NCI-H1930 (cell line): Measurements from ENCODE around the gene GTSE1.

Experiments used
- DNase-seq, 2 experiments: peaks; one replicate each; lab custom pipeline; 2025; lab: John Stamatoyannopoulos, UW

GTSE1 gene

DNA sequence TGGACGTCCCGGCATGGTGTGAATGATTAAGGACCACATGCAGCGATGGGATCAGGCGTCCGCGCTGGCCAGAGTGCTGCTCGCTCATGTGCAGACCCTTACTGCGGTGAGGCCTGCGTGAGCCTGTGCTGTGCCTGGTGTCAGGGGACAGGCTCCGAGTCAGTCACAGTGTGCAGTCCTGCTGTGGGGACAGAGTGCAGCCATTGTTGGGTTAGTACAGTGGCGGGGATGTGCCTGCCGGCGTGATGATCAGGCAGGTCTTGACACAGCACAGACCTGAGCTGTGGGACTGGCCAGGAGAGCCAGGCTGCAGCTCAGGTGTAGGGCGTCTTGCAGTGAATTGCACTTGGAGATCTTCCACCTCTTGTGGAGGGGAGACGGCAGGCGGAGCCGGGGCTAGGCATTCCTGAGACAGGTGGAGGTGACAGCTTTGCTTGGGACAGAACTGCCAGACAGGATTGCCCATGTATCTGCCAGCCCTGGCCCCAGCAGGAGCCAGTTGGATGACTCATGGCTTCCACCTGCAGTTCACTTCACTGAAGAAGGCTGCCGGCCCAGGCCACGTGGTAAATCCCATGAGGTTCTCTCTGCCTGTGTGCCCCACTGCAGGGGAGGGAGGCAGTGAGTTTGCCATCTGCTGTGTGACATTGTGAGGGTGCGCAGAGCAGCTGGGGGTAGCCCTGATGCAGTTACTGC lies 56.2 kb downstream of the GTSE1 start:
- no peak for DNase-seq

DNA sequence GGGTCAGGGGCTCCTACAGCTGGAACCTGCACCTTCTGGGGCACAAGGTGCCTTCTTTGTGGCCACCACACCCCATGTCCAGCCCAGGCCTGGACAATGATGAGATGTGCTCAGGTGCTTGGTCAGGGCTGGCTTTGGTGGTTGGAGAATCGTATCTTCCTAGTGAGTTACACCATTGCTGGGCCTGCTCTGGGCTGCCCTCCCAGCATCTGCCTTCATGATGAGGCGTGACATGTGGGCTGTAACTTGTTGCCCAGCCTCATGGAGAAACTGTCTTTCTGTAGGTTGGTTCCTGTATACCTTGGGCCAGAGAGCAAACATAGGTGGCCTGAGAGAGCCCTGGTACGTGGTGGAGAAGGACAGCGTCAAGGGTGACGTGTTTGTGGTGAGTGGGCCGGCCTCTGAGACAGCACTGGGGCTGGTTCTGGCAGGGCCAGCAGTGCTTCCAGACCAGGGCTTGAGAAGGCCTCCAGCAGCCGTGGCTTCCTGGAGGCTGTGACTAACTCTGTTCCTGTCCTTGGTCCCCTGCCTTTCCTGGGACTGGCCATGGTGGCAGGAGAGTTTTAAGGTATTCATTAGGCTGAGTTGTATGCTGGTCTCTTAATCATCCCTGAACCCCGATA lies 56.9 kb downstream of the GTSE1 start:
- DNase-seq: no peak

DNA sequence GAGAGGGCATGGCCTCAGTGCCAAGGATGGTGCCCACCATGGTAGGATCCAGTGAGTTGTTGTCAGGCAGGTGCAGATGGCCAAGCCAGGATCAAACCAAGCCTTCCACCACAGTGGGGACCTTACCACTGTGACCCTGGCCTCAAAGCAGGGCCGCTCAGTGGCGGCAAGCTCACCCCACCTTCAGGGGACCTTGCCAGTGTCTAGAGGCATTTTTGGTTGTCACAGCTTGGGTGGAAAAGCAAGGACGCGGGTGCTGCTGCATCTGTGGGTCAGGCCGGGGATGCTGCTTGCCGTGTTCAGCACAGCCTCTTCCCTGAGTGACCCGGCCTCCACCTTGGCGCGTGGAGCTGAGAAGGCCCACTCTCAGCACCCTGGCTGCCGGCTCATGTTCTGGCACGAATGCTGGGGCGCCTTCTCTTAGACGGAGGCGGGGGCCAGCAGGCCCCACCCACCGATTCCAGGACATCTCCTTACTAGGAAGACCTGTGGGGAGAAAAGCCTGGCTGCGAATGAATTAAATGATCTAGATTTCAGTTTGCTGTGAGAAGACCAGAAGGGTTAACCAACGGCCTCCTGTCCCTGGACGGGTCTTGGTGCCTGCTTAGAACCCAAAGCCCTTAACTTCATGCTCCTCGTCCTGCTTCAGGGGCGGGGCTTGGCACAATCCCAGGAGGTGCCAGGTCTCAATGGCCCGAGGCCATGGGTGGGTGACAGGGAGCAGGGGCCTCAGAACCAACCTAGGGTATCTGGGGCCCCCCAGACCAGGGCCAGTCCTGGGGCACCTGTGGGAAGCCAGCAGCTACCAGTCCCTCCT lies 57.7 kb downstream of the GTSE1 start:
- no peak for DNase-seq

DNA sequence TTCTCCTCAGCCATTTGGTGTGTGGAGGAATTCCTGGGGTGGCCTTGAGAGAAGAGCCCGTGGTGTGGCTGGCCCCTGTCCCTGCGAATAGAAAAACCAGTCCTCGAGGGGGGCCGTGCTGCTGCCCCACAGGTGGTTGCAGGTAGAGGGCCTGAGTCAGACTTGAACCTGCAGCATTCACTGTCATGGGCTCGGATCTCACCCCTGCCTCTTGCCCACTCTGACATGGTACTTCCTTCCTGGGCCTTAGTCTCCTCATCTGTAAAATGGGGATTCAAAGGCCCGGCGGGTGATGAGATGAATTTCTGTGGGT lies 58.3 kb downstream of the GTSE1 start:
- DNase-seq: no peak

DNA sequence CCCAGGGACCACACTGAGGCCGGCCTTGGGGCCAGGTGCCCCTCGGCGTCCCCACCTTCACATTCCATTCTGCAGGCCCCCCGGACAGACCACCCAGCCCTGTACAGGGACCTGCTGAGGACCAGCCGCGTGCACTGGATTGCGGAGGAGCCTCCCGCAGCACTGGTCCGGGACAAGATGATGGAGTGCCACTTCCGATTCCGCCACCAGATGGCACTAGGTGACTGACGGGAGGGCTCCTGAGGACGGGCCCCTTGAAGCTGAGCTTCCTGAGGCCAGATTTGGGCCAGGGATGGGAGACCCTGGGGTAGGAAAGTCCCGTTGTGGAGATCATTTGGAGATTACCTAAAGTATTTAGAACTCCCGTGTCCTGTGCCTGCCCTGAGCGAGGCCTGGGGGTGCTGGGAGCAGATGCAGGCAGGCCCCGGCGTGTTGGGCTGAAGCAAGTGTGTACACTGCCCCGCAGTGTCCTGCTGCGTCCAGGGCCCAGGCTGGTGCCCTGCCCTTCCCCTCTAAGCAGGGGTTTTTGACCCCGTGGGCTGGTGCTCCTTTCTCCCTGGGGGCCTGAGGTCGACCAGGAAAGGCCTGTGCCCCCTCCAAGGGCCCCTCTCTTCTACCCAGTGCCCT lies 58.8 kb downstream of the GTSE1 start:
- DNase-seq: peak in 1 of 2 experiments; percentile 46

DNA sequence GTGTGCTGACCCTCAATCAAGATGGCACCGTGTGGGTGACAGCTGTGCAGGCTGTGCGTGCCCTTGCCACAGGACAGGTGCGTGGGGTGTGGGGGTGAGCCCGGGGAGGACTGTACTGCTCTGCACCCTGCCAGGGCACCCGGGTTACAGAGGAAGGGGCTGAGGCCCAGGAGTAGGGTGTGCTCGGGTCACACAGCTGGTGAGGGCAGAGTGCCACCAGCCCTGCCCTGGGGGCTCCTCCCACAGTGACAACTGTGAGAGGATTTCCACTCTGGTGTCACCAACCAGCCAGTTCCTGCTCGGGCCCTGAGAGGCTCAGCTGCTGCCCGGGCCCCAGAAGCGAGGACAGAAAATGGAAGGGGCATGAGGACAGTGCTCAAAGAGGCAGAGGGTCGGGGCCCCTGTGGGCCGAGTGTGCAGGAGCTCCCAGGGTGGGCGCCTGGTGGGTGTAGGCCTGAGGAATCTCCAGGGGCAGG lies 59.4 kb downstream of the GTSE1 start:
- no peak for DNase-seq

DNA sequence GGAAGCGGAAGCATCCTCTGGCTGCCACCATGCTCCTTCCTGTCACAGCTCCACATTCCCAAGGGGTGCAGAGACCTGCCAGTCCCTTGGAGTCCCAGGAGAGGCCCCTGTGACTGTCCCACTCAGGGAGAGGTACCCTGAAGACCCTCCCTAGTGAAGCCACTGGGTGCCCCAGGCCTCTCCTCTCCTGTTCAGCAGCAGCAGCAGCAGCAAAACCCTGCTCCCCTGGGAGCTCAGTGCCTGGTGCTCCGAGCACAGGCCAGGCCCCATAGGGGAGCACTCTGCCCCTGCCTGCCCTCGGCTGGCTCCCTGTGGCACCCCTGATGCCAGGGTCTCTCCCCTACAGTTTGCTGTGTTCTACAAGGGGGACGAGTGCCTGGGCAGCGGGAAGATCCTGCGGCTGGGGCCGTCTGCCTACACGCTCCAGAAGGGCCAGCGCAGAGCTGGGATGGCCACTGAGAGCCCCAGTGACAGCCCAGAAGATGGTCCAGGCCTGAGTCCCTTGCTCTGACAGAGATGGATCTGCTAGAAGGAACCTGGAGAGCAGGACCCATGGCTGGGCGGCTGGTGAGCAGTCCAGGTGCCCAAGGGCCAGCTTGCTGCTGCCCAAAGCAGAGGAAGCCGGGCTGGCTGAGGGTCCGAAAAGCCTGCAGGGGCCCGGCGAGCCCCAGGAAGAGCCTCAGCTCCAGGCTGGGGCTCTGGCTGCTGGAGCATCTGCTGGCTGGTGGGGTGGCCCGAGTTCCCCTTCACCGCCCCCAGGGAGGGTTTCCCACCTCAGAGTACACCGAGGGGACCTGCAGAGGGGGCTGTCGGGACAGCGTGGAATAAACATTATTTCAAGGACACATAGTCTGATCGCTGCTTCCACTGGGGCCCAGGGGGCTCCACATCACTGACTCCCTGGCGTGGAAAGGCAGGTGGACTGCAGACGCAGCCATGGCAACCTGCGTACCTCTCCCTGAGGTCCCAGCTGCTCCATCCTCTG lies 60.1 kb downstream of the GTSE1 start:
- no peak for DNase-seq

DNA sequence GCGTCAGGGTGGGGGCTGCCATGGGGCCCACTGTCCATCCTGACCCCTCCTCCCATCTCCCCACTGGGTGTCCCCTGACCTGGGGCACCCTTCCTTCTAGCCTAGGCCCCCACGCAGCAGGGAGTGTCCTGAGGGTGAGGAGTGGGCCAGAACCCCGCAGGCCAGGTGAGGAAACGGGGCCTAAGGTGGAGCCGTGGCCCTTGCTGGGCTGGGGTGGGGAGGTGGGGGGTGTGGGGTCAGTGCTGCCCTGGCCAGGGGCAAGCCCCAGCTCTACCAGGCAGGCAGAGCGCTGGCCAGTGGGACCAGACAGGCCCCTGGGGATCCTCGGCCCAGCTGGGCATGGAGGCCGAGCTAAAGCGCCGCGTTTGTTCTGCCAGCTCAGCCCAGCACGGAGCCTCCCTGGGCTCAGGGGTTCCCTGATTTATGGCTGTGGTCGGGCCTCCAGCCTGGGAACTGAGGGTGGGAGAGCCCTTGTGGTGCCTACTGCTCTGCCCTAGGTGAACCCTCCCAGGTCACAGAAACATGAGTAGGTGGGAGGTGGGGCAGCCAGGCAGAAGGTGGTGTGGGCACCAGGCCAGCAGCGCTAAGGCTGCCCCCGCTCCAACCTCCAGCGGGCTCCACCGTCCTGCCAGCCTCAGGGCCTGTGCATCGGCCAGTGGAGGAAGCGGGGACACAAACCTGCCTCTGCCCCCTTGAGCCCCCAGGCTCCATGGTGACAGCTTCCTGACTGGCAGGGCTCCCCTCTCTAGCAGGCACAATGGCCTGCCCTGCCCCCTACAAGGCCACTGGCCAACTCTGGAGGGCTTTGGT lies 61.2 kb downstream of the GTSE1 start:
- DNase-seq: no peak

DNA sequence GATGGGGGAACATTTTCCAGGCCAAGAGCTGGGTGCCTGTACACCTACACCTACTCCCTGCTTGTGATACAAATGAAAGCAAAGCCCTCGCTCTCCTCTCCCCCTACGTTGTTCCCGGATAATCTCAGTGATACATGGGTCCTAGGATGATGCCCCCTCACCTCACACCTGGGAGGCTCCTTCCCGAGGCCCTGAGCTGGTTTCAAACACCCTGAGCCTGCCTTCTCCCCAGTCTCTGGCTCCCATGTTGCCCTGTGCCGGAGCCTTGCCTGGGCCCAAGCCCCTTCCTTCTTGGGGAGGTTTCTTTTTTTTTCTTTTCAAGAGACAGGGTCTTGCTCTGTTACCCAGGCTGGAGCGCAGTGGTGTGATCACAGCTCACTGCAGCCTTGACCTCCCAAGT lies 62.1 kb downstream of the GTSE1 start:
- no peak for DNase-seq

DNA sequence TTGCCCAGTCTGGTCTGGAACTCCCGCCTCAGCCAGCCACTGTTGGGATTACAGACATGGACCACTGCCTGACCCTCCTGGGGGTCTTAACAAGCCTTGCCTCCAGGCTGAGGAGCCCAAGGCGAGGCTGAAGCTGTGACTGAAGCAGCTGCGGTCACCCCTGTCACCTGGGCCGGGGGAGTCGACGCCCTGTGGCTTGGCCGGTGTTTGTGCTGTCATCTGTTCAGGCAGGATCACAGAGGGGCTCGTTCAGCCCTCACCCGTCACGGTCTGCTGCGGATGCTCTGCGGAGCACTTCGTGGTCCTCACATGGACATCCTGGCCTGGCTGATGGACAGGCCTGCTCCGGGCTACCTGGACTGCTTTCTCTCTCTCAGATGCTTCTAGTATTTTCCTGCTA lies 62.7 kb downstream of the GTSE1 start:
- DNase-seq: no peak

DNA sequence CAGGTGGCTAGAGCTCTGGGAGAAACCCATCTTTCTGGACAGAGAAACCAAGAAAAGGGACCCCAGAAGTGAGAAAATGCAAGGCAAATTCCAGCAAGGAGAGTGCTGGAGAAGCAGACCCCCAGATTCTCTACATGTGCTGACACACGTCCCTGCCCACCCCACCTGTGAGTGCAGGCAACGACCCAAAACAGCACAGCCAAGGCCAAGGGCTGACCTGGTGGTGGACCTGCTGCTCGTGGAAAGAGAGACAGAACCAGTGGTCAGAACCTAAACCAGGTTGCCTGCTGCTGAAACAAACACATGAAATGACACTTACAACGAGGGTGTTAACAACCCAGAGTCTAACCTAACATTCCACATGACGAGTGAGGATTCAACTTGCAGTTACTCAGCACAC lies 63.4 kb downstream of the GTSE1 start:
- no peak for DNase-seq

DNA sequence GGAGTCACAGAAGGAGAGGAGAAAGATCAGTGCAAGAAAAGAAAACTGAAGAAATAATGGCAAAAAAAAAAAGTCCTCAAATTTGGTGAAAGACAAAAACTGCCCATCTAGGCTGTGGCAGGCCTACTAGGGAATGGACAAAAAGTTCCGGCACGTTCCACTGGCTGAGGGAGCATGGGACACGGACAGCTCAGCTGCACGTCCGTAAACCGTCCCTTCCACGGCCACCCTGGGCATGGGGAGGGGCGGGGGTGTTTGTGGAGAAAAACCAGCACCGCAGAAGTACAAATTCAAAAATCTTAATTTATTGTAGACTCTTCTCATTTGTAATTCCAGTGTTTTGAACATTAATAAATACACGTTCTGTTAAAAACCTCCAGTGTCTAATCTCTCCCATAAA lies 64.2 kb downstream of the GTSE1 start:
- DNase-seq: no peak

DNA sequence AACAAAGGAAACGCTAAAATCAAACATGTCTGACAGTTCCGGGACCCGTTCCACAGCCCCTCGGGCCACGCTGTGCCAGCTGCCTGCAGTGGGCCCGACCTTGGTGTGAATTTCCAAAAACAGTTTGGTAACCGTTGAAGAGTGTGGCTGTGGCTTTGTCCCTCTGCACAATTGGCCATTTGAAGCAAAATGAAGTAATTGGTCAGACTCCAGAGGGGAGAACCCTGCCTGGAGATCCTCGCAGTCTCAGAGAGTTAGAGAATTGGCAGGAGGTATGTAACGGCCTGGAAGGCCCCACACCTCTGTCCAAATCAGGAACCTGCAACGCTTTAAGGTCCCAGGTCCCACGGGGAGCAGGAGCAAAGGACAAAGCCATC lies 65.1 kb downstream of the GTSE1 start:
- DNase-seq: no peak

DNA sequence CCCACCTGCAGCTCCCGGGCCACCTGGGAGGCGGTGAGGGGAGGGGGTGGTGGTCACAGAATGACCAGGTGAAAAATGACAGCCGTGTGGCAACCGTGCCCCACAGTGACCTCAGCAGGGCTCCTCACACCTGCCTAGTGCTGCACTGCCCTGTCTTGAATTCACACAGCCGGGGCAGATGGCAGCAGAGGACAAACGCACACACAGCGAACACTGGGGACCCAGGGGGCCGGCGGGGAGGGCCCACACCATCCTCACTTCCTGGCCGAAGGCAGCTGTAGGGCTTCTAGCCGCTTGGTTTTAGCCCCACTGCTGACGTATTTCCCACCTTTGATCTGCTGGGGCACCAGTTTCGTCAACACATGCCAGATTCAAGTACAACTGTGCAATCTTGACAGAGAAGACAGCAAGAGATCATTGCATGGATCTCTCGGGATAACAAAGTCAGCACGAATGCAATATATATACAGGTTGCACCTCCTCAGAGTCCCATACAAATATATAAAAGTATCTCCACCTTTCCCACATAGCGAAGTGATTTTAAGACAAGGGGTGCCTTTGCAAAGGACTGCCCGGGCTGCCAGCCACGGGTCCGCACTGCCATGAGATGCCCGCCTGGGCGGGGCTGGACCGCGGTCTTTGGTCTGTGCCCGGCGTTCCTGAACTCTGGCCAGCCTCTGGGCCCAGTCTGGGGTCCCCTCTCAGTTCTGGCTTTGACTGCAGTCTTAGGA lies 65.7 kb downstream of the GTSE1 start:
- no peak for DNase-seq

DNA sequence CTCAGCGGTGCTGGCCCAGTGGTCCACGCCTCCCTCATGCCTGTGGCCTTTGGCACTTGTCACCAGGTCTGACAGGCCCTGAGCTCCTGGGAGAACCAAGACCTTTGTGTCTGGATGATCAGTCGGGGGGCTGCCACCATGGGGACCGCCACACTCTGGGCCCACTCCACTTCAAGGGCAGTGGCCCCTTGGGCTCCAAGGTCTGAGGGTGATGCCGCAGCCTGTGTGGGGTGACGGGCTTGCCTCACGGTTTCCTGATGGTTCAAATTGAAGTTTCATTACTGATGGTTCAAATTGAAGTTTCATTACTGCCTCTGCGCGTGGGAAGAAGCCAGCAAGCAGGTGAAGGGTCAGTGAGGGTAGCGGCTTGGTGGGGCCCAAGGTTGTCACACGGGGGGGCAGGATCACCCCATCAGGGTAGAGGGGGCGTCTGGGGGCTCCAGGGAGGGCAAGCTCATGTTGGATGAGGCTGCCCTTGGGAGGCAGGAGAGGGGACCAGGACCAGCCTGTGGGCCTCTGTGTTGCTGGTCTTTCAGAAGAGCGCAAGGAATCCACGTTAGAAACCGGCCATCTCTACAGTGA lies 66.4 kb downstream of the GTSE1 start:
- DNase-seq: no peak

DNA sequence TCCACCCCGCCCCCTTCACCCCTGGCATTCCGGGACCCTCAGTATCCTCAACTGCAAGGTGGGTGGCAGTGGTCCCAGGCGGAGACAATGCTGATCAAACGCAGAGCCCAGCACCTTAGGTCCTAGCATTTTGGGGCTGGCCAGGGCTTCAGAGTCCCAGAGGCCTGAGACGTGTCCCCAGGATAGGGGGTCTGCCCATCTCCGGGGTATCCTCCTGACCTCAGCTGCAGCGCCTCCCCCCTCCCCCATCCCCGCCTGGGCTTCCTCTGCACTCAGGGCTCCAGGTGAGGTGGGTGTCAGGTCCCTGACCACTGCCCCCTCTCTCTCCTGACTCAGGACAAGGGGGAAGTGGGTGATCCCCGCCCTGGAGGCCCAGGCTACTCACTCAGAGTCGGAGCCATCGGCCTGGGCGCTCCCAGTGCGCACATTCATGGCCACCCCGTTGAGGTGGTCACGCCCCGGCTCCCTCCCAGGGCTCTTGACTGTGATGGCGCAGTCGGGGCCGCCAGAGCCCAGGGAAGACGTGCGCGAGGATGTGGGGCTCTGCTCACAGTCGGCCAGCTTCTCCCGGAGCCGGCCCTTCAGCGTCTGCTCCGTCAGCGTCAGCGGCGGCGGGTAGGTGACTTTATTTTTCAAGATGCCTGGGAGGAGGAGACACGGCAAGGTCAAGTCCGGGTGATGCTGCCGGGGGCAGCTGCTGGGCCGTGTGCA lies 67.1 kb downstream of the GTSE1 start:
- no peak for DNase-seq

DNA sequence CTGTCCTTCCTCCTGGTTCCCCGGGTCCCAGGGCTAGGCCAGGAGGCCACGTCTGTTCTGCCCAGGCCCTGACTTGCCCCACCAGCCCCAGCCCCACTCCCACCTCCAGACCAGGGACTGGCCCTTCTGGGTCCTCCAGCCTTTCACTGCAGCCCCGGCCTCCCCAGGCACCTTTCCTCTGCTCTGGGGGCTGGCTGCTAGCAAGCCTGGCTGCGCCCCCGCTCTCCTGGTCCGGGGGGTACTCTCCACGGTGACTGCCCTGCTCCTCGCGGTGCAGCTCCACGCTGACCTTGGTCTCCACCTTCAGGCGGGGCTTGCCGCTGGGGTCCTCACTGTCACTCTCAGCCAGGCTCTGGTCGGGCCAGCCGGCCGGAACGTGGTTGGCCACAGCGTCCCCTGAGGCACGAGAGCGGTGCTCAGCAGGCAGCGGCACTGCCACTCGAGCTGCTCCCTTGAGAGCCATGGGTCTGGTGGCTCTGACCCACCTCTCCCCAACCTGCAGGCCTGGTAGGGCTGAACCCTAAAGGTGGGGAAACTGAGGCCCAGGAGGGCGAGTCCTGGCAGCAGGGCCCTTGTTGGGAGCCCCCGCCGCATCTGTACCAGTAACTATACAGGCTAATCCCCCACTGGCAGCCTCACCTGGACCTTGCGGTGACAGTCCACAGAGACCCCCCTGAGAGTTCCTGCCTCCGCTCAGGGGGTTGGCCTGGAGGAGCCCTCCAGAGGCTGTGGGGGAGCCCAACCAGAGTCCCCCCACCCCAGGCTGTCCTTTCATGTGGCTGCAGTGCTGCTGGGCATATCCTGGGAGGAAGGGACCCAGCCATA lies 67.9 kb downstream of the GTSE1 start:
- DNase-seq: no peak

DNA sequence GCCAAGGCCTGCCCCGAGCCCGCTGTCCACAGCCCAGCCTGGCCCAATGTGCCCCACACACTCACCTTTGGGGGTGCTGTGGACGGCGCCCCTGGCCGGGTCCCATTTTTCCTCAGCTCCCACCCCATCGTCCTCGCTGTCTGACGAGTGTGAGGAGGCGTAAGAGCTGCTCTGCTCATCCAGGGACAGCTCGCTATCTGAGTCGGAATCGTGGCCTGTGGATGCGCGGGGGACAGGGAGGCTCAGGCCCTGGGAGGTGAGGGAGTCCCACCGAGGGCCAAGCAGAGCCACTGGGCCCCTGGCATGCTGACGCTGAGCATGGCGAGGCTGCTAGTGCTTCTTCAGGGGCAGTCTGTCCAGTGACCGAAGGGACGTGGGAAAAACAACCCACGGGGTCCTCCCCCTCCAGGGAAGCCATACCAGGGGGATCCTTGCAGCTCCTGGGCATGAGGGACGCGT lies 68.5 kb downstream of the GTSE1 start:
- no peak for DNase-seq
